ENCODE results near the gene TNFRSF21.
"Not testable (repeated sequence)": the region's sequence is repeated elsewhere in the genome, so short reads cannot be mapped to it uniquely, and the experiment has no call there.

Gene TNFRSF21

DNA sequence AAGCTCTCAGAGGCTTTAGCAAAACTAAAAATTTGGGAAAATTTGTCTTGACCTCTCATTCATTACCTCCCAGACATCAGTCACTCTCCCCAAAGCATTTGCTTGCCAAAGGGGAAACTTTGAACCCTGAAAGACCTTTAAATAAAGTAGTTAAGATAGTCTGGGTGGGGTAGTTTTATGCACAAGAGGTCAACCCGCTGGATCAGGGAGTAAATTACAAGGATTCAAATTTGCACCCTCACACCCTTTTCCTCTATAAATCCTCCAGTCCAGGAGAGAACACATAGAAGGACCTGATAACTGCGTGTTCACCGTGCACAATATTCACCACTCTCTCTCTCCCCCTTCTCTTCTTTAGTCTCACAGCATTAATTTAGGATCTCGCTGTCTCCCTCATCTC is 36.1 kb upstream of the TNFRSF21 start:
- FAIRE-seq (no peak), DNase-seq (ENCODE audit: insufficient read length) (no peak)
- TF ChIP-seq POLR2A (IDR thresholded peaks at IDR 0.05; ENCODE audit: low read depth, low read length) (no peak), TAF1 (IDR thresholded peaks at IDR 0.05; ENCODE audit: borderline replicate concordance, low read depth, low read length) (no peak), POLR2AphosphoS5 (IDR thresholded peaks at IDR 0.05; ENCODE audit: low read depth, low read length) (no peak)

- no peak for TF ChIP-seq POLR2AphosphoS5 (IDR thresholded peaks at IDR 0.05; ENCODE audit: low read depth, low read length)
- TF ChIP-seq POLR2A (IDR thresholded peaks at IDR 0.05; ENCODE audit: low read depth, low read length): no peak
- TF ChIP-seq TAF1 (IDR thresholded peaks at IDR 0.05; ENCODE audit: borderline replicate concordance, low read depth, low read length): no peak
- DNase-seq (ENCODE audit: insufficient read length) (no peak), FAIRE-seq (no peak)
These were observed 34.3 kb upstream of the TNFRSF21 start for GRCh38 chr6:47344022-47344421.

- FAIRE-seq: no peak
- no peak for TF ChIP-seq POLR2A (IDR thresholded peaks at IDR 0.05; ENCODE audit: low read depth, low read length)
- TF ChIP-seq TAF1 (IDR thresholded peaks at IDR 0.05; ENCODE audit: borderline replicate concordance, low read depth, low read length): no peak
- TF ChIP-seq POLR2AphosphoS5 (IDR thresholded peaks at IDR 0.05; ENCODE audit: low read depth, low read length): no peak
- DNase-seq (ENCODE audit: insufficient read length): no peak
These were observed 33.9 kb upstream of the TNFRSF21 start for GRCh38 chr6:47343600-47343999.

- TF ChIP-seq POLR2AphosphoS5 (IDR thresholded peaks at IDR 0.05; ENCODE audit: low read depth, low read length) (no peak), POLR2A (IDR thresholded peaks at IDR 0.05; ENCODE audit: low read depth, low read length) (no peak), TAF1 (IDR thresholded peaks at IDR 0.05; ENCODE audit: borderline replicate concordance, low read depth, low read length) (no peak)
- FAIRE-seq (no peak), DNase-seq (ENCODE audit: insufficient read length) (no peak)
These were observed 33.1 kb upstream of the TNFRSF21 start for GRCh38 chr6:47342824-47343223.

DNA sequence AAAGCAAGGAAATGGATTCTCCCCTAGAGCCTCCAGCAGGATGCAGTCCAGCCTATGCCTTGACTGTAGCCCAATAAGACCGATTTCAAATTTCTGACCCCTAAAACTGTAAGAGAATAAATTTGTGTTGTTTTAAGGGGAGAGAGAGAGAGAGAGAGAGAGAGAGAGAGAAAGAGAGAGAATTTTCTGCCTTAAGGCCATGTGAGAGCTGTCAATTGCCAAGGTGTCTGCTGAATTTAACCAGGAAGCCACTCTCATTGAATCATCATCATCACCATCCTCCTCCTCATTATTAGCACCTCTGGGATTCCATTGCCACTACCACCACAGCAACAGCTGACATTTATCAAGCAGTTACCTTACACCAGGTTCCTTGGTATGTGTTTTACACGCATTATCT is 27.8 kb upstream of the TNFRSF21 start:
- FAIRE-seq (no peak), DNase-seq (ENCODE audit: insufficient read length) (no peak)
- TF ChIP-seq TAF1 (IDR thresholded peaks at IDR 0.05; ENCODE audit: borderline replicate concordance, low read depth, low read length) (no peak), POLR2AphosphoS5 (IDR thresholded peaks at IDR 0.05; ENCODE audit: low read depth, low read length) (no peak), POLR2A (IDR thresholded peaks at IDR 0.05; ENCODE audit: low read depth, low read length) (no peak)

- no peak for FAIRE-seq
- TF ChIP-seq TAF1 (IDR thresholded peaks at IDR 0.05; ENCODE audit: borderline replicate concordance, low read depth, low read length): no peak
These were observed 26.6 kb upstream of the TNFRSF21 start for GRCh38 chr6:47336334-47336733.

DNA sequence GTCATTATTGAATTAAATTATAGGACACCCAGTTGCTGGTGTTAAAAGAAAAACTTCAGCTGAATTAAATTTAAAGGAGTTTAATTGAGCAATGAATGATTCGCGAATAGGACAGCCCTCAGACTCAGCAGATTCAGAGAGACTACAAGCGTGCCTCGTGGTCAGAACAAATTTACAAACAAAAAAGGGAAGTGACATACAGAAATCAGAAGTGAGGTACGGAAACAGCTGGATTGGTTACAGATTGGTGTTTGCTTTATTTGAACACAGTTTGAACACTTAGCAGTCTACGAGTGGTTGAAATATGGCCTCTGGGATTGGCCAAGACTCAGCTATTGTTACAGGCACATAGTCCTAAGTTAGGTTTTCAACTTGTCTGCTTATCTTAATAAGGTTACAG is 25.8 kb upstream of the TNFRSF21 start:
- no peak for TF ChIP-seq POLR2AphosphoS5 (IDR thresholded peaks at IDR 0.05; ENCODE audit: low read depth, low read length)
- TF ChIP-seq POLR2A (IDR thresholded peaks at IDR 0.05; ENCODE audit: low read depth, low read length): no peak
- TF ChIP-seq TAF1 (IDR thresholded peaks at IDR 0.05; ENCODE audit: borderline replicate concordance, low read depth, low read length): no peak
- FAIRE-seq (no peak), DNase-seq (ENCODE audit: insufficient read length) (no peak)

More at GRCh38 chr6:47336334-47336733, 26.6 kb upstream of the TNFRSF21 start:
- no peak for DNase-seq (ENCODE audit: insufficient read length)

GRCh38 chr6:47334334-47334733 is 24.6 kb upstream of the TNFRSF21 start:
- TF ChIP-seq POLR2A (IDR thresholded peaks at IDR 0.05; ENCODE audit: low read depth, low read length) (no peak), TAF1 (IDR thresholded peaks at IDR 0.05; ENCODE audit: borderline replicate concordance, low read depth, low read length) (no peak), POLR2AphosphoS5 (IDR thresholded peaks at IDR 0.05; ENCODE audit: low read depth, low read length) (no peak)
- no peak for FAIRE-seq

DNA sequence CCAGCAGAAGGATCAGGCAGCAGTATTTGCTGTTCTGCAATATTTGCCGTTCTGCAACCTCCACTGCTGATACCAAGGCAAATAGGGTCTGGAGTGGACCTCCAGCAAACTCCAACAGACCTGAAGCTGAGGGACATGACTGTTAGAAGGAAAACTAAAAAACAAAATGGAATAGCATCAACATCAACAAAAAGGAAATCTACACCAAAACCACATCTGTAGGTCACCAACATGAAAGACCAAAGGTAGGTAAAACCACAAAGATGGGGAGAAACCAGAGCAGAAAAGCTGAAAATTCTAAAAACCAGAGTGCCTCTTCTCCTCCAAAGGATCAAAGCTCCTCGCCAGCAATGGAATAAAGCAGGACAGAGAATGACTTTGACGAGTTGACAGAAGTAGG is 18.9 kb upstream of the TNFRSF21 start:
- not testable (repeated sequence) for DNase-seq (ENCODE audit: insufficient read length); FAIRE-seq

More at GRCh38 chr6:47334334-47334733, 24.6 kb upstream of the TNFRSF21 start:
- DNase-seq (ENCODE audit: insufficient read length): no peak

- FAIRE-seq: peak; percentile 33
- not testable (repeated sequence) for DNase-seq (ENCODE audit: insufficient read length)
These were observed 18.4 kb upstream of the TNFRSF21 start for GRCh38 chr6:47328139-47328538.

DNA sequence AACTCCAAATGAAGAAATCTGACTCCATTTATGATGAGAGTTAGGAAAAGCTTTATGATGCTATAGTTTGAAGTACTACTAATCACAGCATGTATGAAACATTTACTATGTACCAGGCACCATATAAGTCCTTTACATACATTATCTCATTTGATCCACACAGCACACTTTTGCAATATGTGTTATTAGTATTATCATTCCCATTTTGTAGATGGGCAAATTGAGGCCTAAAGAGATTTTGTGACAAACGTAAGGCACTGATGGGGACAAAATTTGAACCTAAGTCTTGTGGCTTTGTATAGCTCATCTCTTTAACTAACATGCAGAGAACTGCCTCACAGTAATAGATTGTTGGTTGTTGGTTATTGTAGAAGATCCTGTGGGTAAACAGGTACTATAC is 14.2 kb upstream of the TNFRSF21 start:
- no peak for DNase-seq (ENCODE audit: insufficient read length)
- TF ChIP-seq TAF1 (IDR thresholded peaks at IDR 0.05; ENCODE audit: borderline replicate concordance, low read depth, low read length): no peak
- no peak for TF ChIP-seq POLR2AphosphoS5 (IDR thresholded peaks at IDR 0.05; ENCODE audit: low read depth, low read length)
- no peak for TF ChIP-seq POLR2A (IDR thresholded peaks at IDR 0.05; ENCODE audit: low read depth, low read length)
- no peak for FAIRE-seq

DNA sequence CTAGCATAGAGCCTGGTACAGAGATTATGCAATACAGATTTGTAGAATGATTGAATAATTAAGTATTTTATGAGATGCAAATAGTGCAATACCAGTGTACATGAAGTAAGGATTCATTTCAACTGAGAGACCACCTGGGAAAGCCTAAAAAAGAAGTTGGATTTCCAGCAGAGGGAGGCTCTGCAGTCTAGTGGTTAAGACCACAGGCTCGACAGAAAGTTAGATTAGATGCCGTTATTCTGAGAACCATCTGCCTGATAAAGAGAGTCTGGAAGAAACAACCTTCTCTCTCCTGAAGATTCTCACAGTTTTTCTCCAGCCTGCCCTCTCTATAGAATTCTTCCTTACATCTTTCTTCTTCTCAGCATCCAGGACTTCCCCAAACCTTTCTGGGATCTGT is 13.6 kb upstream of the TNFRSF21 start:
- no peak for TF ChIP-seq POLR2AphosphoS5 (IDR thresholded peaks at IDR 0.05; ENCODE audit: low read depth, low read length)
- TF ChIP-seq TAF1 (IDR thresholded peaks at IDR 0.05; ENCODE audit: borderline replicate concordance, low read depth, low read length): no peak
- TF ChIP-seq POLR2A (IDR thresholded peaks at IDR 0.05; ENCODE audit: low read depth, low read length): no peak
- FAIRE-seq (no peak), DNase-seq (ENCODE audit: insufficient read length) (no peak)

DNA sequence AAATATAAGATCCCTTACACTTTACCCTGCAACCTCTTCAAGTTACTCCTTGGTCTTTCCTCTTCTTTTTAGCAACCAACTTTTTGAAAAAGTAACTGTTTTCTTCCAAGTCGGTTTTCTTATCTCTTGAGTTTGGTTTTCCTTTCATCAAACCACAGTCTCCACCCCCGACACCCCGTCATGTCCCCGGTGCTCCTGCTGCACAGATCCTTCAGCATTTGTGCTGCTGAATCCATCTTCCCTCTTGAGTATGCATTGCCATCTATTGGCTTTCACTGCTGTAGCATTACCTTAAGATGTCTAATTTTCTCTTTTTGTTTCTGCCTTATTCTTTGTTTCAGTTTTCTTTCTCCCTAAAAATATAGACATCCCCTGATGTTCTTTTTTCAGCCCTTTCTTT is 11.9 kb upstream of the TNFRSF21 start:
- DNase-seq (ENCODE audit: insufficient read length) (no peak), FAIRE-seq (no peak)
- TF ChIP-seq POLR2A (IDR thresholded peaks at IDR 0.05; ENCODE audit: low read depth, low read length): no peak
- no peak for TF ChIP-seq TAF1 (IDR thresholded peaks at IDR 0.05; ENCODE audit: borderline replicate concordance, low read depth, low read length)
- TF ChIP-seq POLR2AphosphoS5 (IDR thresholded peaks at IDR 0.05; ENCODE audit: low read depth, low read length): no peak

Measured in GM12892 (cell line).